Prostate gland (tissue), 2 donors: ENCODE measurements around the gene MPP3.

Experiments
- CTCF ChIP-seq, 4 experiments: fragments of 200-600 bp in 2 of 4; fragments of 450-650 bp in 2 of 4; sonication (generic) in 2 of 4; IDR thresholded peaks; 1 replicate in 3 of 4; 2 replicates in 1 of 4; pipeline ENCODE4 v1.5.1; 2016 to 2019; ENCODE audit warnings: antibody characterized with exemption in 4 of 4, mild to moderate bottlenecking in 2 of 4, moderate library complexity in 2 of 4
- POLR2A ChIP-seq: fragments of 450-650 bp; IDR thresholded peaks from one replicate; pipeline ENCODE4 v1.6.1; 2016; ENCODE audit warnings: antibody characterized with exemption, mild to moderate bottlenecking
- POLR2AphosphoS5 ChIP-seq: sonication (generic); formaldehyde crosslinking; IDR thresholded peaks from one replicate; pipeline ENCODE4 v1.6.1; 2017; ENCODE audit warnings: antibody characterized with exemption

- TF ChIP-seq POLR2AphosphoS5 (no peak), CTCF (IDR thresholded peaks at IDR 0.05) (no peak), POLR2A (no peak)
These were observed 18.2 kb downstream of the MPP3 start for GRCh38 chr17:43814714-43815113.
